HG02642 (cell line): ENCODE measurements around the gene ATRNL1.

Experiments
- ATAC-seq: cut with Tn5 transposase; IDR thresholded peaks from one replicate; pipeline ENCODE4 v1.9.1; 2021; ENCODE audit warnings: mild to moderate bottlenecking; ENCODE audit not compliant: unreplicated experiment, poor library complexity

ATRNL1 gene

DNA sequence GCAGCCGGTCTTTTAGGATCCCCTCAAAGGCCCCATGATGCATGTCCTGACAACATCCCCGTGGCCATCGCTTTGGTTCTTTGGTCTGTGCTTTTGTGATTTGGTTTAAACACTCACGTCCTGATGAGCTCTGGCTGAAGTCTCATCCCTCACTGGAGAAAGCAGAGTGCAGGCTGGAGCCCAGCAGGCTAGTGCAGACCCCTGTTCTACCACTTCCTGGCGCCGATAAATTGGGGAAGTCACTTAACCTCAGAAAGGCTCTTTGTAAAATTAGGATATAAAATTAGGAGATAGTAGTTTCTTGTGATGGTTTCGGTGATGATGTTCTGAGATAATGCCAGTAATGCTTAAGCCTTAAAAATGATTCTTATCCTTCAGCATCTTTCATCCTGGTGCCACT, 872.2 kb downstream of the ATRNL1 start:
- ATAC-seq, result no peak

DNA sequence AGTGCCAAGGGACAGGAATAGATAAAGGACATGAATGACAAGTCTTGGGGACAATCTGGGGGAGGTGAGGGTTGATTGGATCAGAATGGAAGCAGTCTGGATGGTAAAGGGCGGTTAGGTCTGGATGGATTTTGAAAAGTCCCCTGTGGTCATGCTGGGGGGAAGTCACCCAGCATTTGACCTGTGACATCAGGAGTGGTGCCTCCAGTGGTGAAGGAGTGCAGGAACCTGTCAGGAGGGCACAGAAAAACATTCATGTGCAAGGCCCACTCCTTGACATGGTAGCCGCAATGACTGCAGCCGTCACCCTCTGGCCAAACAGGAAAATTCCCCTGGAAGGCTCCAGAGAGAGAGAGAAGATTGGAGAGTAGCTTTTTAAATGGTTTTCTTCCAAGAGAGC, 875.1 kb downstream of the ATRNL1 start:
- ATAC-seq, result no peak

DNA sequence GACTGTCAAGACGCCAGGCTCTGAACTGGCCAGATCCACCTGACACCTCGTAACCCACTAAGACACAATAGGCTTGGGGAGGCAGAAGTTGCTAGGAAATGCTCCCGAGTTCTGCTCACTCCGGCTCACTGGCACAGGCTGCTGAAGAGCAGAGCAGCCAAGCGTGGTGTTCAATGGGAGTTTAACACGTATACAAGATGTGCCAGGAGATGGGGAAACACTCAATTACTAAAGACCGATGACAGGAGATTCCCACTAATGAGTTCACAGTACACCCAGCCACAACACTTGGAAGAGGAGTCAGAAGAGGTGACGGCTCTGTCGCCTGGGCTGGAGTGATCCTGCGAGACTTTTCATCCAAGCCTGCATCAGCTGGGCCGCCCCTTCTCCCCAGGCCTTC, 876.4 kb downstream of the ATRNL1 start:
- no peak for ATAC-seq

DNA sequence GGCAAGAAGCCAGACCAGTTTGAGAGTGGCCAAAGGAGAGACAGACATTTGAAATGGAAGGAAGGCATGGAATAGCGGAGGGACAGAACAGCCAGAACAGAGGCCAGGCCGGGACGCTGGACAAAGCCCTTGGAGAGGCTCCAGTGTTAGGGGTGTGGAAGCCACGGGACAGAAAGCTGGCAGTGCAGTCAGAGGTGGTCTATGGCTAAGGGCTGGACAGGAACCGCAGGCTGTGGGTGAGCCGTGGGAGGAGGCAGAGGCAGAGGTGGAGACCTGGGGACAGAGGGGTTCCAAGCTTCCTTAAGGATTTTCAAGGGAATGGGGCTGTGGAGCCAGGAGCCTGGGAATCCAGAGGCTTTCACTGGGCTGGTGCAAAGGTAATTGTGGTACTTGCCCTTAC, 878.8 kb downstream of the ATRNL1 start:
- no peak for ATAC-seq

DNA sequence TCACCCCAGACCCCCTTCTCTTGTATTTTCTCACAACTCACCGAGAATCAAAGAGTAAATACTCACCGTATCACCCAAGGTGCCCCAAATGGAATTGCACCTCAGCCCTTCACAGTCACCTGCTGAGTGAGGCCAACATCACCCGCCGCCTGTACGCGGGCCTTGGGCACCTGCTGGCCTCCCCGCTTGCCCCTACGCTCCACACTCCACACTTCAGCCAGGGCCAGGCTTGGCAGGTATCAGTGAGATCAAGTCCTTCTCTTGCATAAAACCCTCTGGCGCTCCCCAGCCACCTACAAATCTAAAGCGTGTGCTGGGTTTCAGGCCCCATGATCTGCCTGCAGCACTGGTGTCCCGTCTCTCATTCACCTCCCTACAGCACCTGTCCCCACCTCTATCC, 879.3 kb downstream of the ATRNL1 start:
- ATAC-seq, result no peak

DNA sequence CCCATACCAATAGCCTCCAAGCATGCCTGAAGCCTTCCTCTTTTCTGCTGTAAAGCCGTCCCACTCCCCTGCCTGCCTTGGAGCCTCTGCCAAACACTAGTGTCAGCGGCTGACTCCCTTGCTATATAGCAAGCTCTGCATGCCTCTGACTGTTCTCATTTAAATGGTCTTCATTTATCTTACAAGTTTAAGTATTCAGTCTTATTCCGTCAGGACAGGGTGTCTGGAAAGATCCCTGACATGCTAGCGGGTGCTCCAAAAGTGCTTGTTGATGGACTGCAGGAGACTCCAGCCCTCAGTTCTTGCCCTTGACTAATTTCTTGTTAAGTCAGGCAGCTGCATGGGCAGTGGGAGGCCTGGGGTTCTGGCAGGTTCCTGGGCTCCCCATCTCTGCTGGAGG, 881.2 kb downstream of the ATRNL1 start:
- ATAC-seq, result no peak

DNA sequence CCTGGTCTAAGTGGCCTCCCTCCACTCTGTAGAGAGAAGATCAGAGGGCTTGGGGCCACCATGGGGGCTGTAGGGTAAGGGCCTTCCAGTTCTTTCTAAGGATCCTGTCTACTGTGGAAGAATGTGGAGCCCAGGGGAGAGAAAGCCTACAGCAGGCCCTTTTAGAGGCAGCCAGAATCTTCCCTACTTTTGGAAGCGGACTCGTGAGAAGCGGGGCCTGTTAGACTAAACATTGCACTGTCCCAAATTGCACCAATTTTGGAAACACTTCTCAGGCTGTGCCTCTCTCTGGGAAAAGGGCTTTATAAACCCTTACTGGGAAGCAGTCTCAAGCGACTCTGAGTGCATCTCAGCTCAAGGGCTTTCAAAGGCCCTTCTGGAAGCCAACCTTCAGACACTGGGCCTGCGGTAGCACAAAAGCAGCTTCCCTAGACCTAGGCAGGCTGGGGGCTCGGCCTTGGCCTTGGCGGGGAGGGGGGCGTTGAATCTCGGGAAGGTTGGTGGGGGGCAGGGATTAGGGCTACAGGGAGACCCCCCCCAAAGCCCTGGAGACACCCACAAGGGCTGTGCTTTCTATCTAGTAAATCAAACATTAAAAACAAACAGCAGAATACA, 881.8 kb downstream of the ATRNL1 start:
- no peak for ATAC-seq

DNA sequence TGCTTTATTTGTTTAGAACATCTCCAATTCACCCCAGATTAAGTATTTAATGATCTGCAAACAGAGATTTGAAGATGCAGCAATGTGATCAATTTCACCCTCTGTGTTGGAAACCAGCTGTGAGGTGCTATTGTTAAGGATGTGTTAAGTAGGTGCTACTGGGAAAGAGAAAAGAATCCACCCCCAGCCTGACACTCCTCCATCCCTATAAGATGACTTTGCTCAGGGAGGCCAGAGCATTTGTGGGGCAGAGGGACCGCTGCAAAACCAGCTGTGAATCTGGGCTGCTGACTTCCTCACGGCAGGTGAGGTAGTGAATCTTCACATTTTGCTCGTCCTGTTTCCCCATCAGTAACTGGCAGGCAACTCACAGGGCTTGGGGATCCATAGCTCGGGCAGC, 882.3 kb downstream of the ATRNL1 start:
- ATAC-seq, result no peak

DNA sequence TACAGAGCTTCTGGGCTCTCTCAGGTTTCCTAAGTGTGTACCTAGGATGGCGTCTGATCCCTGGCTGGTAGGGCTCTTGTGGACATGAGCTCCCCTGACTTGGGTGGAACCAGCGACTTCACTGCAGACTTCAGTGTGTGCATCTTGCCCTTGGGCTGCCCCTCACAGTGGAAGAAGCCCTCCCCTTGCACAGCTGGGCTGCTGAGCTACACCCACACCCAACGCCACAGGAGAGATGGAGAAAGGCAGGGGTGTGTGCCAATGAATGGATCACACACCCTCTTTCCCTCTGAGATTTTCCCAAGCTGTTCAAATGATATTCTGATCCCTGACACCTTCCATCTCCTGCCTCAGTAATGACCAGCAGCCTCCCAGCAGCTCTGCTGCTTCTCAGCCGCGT, 883.2 kb downstream of the ATRNL1 start:
- no peak for ATAC-seq

DNA sequence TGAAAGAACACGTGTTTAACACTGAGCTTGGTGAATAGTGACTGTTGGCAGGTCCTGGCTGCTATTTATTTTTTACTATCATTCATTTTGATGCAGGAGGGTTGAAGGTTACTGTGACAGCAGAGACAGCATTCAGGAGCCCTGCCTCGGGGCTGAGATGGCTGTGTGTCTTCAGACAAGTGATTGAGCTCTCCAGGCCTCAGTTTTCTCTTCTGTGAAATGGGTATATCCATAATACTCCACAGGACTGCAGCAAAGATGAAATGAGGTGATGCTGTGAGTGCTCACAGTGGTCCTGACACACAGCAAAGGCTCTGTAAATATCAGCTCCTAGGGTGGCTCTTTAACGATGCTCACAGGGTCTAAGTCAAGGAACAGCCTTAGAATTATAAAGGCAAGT, 884.7 kb downstream of the ATRNL1 start:
- ATAC-seq, result no peak

DNA sequence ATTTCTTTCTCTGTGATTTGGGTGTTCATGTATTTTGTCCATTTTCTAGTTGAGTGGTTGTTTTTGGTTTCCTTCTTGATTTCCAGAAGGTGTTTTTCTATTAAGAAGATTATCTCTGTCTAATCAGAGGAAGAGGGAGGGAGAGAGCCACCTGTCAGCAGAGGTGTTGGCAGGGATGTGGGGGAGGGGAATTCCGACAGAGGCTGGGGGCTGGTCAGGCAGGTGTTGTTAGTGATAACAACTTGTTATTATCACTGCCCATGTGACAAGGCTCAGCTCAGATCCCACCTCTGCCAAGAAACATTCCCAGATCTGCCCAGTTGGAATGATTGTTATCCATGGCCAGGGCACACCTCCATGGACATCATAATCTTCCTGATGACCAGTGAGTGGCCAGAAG, 886.4 kb downstream of the ATRNL1 start:
- no peak for ATAC-seq

DNA sequence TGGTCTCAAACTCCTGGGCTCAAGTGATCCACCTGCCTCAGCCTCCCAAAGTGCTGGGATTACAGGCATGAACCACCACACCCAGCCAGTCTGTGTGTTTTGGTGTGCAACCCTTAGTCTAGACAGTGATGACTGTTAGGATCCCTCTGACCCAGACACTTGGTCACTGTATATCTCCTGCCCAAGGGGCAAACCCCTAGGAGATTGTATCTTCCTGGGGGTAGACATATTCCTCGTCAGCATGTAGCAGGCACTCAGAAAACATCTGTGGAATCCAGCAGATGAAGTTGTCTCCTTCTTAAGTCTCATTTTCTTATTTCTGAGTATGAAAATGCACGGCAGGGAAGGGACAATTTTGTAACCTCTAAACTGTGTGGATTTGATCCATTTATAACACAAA, 887.3 kb downstream of the ATRNL1 start:
- no peak for ATAC-seq

DNA sequence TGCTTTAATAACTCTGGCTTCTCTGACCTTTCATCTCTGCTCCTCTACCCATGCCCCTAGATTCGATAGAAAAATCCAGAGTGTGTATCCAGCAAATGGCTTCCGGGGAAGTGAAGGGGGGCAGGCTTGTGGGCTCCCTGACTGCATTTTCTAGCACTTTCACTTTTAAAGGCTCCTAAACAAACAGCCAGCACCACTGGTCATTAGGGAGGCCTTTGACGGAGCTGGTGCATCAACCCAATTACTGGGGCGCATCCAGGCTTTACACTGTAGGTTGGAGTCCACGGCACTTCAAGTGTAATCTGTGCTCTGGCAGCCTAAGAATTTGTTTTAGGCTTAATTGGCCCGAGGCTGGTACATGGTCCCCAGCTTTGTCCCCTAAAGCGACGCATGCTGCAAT, 887.9 kb downstream of the ATRNL1 start:
- ATAC-seq, result no peak

DNA sequence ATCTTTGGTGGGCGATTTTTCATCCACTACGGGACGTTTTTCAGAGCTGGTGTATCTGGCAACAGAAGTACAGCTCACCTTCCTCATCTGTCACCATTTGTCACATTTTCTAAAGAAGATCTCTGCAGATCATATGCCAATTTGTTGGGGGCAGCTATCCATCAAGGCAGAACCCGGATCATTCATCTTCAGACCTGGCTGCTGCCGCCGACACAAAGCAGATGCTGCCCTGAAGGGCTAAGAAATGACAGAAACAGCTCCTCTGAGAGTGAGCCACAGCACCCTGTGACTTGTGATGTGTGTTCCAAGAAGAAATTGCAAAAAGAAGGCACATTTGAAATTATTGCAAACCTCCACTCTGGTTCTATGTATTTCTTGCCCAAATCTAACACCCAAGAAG, 888.9 kb downstream of the ATRNL1 start:
- ATAC-seq, result no peak

DNA sequence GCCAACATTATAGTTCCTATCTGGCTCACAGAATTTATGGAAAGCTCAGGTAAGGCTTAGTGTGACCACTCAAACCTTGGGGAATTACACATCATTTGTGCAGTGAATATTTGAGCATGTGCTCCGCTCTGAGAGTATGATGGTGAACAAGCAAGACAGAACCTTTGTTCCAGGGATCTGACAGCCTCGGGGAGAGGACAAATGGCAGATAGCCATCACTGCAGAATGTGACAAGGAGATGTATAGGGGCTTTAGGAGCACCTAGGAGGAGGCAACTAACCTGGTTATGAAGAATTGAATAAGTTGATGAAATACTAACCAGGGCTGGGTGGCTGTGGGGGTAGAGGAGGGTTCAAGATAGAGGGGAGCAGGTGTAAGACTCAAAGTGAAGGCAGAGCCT, 889.4 kb downstream of the ATRNL1 start:
- ATAC-seq, result no peak

DNA sequence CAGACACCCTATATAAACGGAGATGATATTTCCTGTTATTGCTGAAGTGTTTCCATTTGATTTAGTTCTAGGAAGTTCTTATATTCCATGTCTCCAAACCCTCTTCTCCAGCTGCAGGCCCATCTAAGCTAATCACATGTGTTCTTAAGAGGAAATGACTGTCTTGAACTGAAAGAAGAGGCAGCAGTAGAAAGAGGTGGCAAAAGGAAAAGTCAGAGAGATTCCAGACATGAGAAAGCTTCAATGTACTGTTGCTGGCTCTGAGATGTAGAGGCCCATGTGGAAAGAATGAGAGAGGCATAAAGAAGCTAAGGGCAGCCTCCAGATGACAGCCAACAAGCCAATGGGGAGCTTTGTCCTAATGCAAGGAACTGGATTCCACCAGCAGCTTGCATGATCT, 892.6 kb downstream of the ATRNL1 start:
- ATAC-seq, result no peak

DNA sequence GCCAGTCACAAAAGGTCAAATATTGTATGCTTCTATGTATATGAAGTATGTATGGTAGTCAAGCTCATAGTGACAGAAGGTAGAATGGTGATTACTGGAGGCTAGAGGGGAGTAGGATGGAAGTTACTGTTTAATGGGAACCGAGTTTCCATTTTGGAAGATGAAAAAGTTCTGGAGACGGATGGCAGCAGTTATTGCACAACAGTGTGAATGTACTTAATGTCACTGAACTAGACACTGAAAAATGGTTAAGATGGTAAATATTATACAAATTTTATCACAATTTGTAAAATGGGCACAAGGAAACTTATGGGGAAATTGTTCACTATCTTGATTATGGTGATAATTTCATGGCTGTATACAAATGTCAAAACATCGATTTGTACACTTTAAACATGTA, 895.2 kb downstream of the ATRNL1 start:
- ATAC-seq, result no peak

DNA sequence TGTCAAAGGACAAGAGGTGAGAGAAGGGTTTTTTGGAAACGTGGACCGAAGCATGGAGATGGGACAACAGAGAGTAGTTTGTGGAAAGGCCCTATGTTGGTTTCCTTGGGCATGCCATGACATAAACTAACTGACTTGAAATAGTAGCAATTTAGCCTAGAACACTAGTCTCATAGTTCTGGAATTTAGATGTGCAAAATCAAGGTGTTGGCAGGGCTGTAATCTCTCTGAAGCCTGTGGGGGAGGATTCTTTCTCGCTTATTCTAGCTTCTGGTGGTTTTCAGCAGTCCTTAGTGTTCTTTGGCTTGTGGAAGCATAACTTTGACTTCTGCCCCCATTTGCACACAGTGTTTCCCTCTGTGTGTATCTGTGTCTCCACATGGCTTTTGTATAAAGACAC, 896.5 kb downstream of the ATRNL1 start:
- no peak for ATAC-seq

DNA sequence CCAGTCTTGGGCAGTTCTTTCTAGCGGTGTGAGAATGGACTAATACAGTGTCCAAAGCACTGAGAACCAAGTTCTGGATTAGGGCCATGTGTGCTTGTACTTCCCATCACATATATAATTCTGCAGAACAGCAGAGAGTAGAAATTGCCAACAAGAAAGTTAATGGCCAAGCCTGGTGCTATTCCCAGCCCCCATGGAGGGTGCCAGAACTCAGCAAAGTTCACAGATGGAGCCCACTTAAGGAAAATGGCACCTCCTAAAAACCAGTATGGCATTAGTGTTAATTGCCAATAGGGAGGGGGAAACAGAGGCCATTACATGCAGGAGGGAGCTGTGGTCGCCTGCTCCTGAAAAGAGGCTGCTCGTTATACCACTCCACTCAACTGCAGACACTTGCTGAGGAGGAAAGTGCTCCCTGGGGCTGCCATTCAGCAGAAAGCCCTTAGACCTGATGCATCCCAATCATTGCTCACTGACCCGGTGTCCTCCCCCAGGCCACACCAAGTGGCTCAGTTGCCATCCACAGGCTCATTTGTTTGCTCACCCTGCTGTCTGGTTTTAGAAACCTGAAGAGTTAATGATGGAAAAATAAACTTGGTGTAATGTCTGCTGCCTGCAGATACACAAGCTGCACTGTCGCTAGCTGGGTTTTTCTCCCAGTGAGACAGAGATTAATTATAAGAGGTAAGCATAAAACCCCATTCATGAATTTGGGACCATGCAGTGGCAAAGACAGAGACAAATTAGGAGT, 899.2 kb downstream of the ATRNL1 start:
- no peak for ATAC-seq

DNA sequence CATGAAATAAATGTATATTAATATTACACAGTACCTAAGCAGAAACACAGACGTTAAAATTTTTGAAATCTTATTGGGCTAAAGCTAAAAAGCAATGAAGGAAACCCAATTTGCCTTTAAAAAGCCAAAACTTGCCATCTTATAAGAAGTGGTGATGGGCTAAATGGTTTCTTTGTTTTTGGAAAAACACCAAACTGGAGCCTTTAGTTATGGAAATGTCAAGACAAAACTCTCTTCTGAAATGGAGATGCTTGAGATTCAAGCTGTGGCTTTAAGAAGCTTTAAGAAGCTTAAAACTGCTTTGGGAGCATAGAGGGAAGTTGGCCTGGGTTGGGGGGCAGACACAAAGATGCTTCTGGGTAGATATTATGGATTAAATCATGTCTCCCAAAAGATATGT, 902.9 kb downstream of the ATRNL1 start:
- ATAC-seq, result no peak

DNA sequence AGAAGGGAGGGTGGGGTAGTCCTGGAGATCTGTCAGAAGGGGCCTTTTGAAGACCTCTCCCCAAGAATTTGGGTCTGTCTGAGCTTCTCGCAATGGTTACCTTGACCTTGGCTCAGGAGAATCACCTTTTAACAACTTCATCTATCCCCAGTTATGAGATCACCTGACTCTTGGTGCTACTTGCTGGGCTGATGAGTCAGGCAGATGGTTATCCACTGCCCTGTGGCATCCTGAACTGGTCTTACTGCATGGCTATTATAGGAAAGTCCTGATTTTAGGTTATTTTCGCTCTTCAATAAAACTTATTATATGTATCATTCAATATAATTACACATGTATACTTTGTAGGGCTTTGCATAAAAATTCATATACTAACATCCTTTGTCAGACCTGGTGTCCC, 905.1 kb downstream of the ATRNL1 start:
- no peak for ATAC-seq
